Smooth muscle cell (in vitro differentiated cells): Measurements from ENCODE around the gene QSER1. TPM values are rescaled to one million over a fixed set of nuclear protein-coding genes. Genes with fewer than 3 reads are reported as not detected.
"Not testable (repeated sequence)": the region's sequence is repeated elsewhere in the genome, so short reads cannot be mapped to it uniquely, and the experiment has no call there.

Experiments used
- DNase-seq: peaks from one replicate; lab custom pipeline; 2025; ENCODE audit not compliant: unreplicated experiment; lab: John Stamatoyannopoulos, UW
- H2AFZ ChIP-seq: fragments of 200-600 bp; sonication (generic); 2 replicates; pipeline ENCODE4 v1.6.0; 2016; ENCODE audit warnings: antibody characterized with exemption, low read depth, mild to moderate bottlenecking
- H3F3A ChIP-seq: fragments of 200-600 bp; sonication (generic); 2 replicates; pipeline ENCODE4 v1.6.0; 2017; ENCODE audit warnings: antibody characterized with exemption, low read depth
- H3K27ac ChIP-seq: fragments of 200-600 bp; sonication (generic); 2 replicates; pipeline ENCODE4 v1.5.1; 2016; ENCODE audit warnings: low read depth, mild to moderate bottlenecking
- H3K27me3 ChIP-seq: fragments of 200-600 bp; sonication (generic); 2 replicates; pipeline ENCODE4 v1.6.1; 2016; ENCODE audit warnings: low read depth, mild to moderate bottlenecking
- H3K36me3 ChIP-seq: fragments of 200-600 bp; sonication (generic); 2 replicates; pipeline ENCODE4 v1.5.1; 2016; ENCODE audit warnings: low read depth
- H3K4me1 ChIP-seq: fragments of 200-600 bp; sonication (generic); 2 replicates; pipeline ENCODE4 v1.5.1; 2016; ENCODE audit warnings: low read depth
- H3K4me2 ChIP-seq: fragments of 200-600 bp; sonication (generic); 2 replicates; pipeline ENCODE4 v1.6.0; 2016; ENCODE audit warnings: mild to moderate bottlenecking
- H3K4me3 ChIP-seq: fragments of 200-600 bp; sonication (generic); 2 replicates; pipeline ENCODE4 v1.5.1; 2016; ENCODE audit warnings: mild to moderate bottlenecking
- H3K79me2 ChIP-seq: fragments of 200-600 bp; sonication (generic); 2 replicates; pipeline ENCODE4 v1.6.0; 2016; ENCODE audit warnings: low read depth, mild to moderate bottlenecking
- H3K9ac ChIP-seq: fragments of 200-600 bp; sonication (generic); 2 replicates; pipeline ENCODE4 v1.6.0; 2016; ENCODE audit warnings: low read depth
- H3K9me3 ChIP-seq: fragments of 200-600 bp; sonication (generic); replicated peaks from 2 replicates; pipeline ENCODE4 v1.5.1; 2016; ENCODE audit warnings: low read depth
- H4K20me1 ChIP-seq: fragments of 200-600 bp; sonication (generic); 2 replicates; pipeline ENCODE4 v1.6.0; 2016; ENCODE audit warnings: low read depth
- CTCF ChIP-seq: fragments of 200-600 bp; sonication (generic); IDR thresholded peaks from 2 replicates; pipeline ENCODE4 v1.5.1; 2017; ENCODE audit warnings: borderline replicate concordance, mild to moderate bottlenecking, antibody characterized with exemption; ENCODE audit not compliant: insufficient read depth, poor library complexity, severe bottlenecking
- WGBS: methylation state at CpG from one replicate; pipeline ENCODE4 v1.1.7; 2016; ENCODE audit warnings: low lambda C conversion rate; 5-methylcytosine and 5-hydroxymethylcytosine counted together
- polyA plus RNA-seq: library from polyadenylated mRNA; unstranded; fragments of >200 nt; fragmentation: Nextera tagmentation; extraction: Ambion mirVana; gene quantifications from 2 replicates; pipeline ENCODE4 v1.2.1, GENCODE V29; 2016
- total RNA-seq: library from RNA; depleted of rRNA; stranded (reverse); fragments of >200 nt; gene quantifications from 2 replicates; pipeline ENCODE4 v1.2.3, GENCODE V29; 2014

Gene QSER1
- total and polyA plus RNA-seq, 2 experiments from 2014 or later, result 4.1 to 31.6 TPM

- no peaks in the 10 kb centered on the region for H3K36me3 ChIP-seq
- no peaks in the 10 kb centered on the region for H3K4me1 ChIP-seq
- peaks cover 6% of the 10 kb centered on the region for H3K27me3 ChIP-seq
- DNase-seq, result no peak
- WGBS, result 89% methylated on average over 1 of the region's 1 CpG
- no peaks in the 10 kb centered on the region for H3K79me2 ChIP-seq
- H3F3A ChIP-seq, result no peaks in the 10 kb centered on the region
- H3K4me2 ChIP-seq, result no peak overlapping the region
- H3K9ac ChIP-seq, result no peak overlapping the region
- no peak overlapping the region for H2AFZ ChIP-seq
- no peak overlapping the region for H3K27ac ChIP-seq
- H3K4me3 ChIP-seq, result no peak overlapping the region
- no peak for TF ChIP-seq CTCF
- H3K9me3 ChIP-seq, result no peaks in the 10 kb centered on the region
- no peaks in the 10 kb centered on the region for H4K20me1 ChIP-seq
Measured at GRCh38 chr11:32858731-32859130, 33.9 kb upstream of the QSER1 start.

- TF ChIP-seq CTCF, result no peak
Measured at GRCh38 chr11:32861850-32862577, 30.6 kb upstream of the QSER1 start.

GRCh38 chr11:32864555-32864954 lies 28.1 kb upstream of the QSER1 start:
- Histone ChIP-seq H3K9me3 (no peaks in the 10 kb centered on the region), H3K79me2 (no peaks in the 10 kb centered on the region), H3K4me2 (no peak overlapping the region), H4K20me1 (no peaks in the 10 kb centered on the region), H3K27me3 (no peaks in the 10 kb centered on the region), H3K4me3 (no peak overlapping the region), H3K27ac (no peak overlapping the region), H3K4me1 (no peaks in the 10 kb centered on the region), H3K9ac (no peak overlapping the region), H3F3A (no peaks in the 10 kb centered on the region), H2AFZ (no peak overlapping the region), H3K36me3 (no peaks in the 10 kb centered on the region)
- no peak for DNase-seq
- TF ChIP-seq CTCF, result no peak

More at GRCh38 chr11:32861850-32862577, 30.6 kb upstream of the QSER1 start:
- no peak overlapping the region for H2AFZ ChIP-seq
- DNase-seq, result no peak
- no peaks in the 10 kb centered on the region for H3K9me3 ChIP-seq
- H4K20me1 ChIP-seq, result no peaks in the 10 kb centered on the region
- no peaks in the 10 kb centered on the region for H3K27me3 ChIP-seq
- no peaks in the 10 kb centered on the region for H3K79me2 ChIP-seq
- H3K27ac ChIP-seq, result no peak overlapping the region
- H3K4me1 ChIP-seq, result no peaks in the 10 kb centered on the region
- no peaks in the 10 kb centered on the region for H3F3A ChIP-seq
- H3K36me3 ChIP-seq, result no peaks in the 10 kb centered on the region
- 91% methylated on average over 3 of the region's 3 CpGs for WGBS
- no peak overlapping the region for H3K9ac ChIP-seq
- H3K4me3 ChIP-seq, result no peak overlapping the region
- no peak overlapping the region for H3K4me2 ChIP-seq

- H3K79me2 ChIP-seq, H3K4me3 ChIP-seq, DNase-seq, H3K27ac ChIP-seq, H3K9me3 ChIP-seq, H2AFZ ChIP-seq, H3K4me1 ChIP-seq, H3K36me3 ChIP-seq, H3F3A ChIP-seq, H3K4me2 ChIP-seq, H3K9ac ChIP-seq, H4K20me1 ChIP-seq, H3K27me3 ChIP-seq: not testable (repeated sequence)
- 69% methylated on average over 4 of the region's 4 CpGs for WGBS
Measured at GRCh38 chr11:32868752-32869151, 23.9 kb upstream of the QSER1 start.
